ENCODE results near the gene NLGN1.

GRCh38 chr3:173747427-173747826 lies 349.9 kb downstream of the NLGN1 start:
- TF ChIP-seq SP1 (IDR thresholded peaks at IDR 0.05; ENCODE audit: low read depth, low read length), result no peak
- no peak for TF ChIP-seq CTCF (IDR thresholded peaks at IDR 0.05; ENCODE audit: control extremely low read depth in 1 of 3, insufficient read depth in 1 of 3, low read depth in 1 of 3, low read length in 3 of 3)
- no peak for TF ChIP-seq CHD1 (IDR thresholded peaks at IDR 0.05; ENCODE audit: low read depth, low read length)
- no peak for TF ChIP-seq RBBP5 (IDR thresholded peaks at IDR 0.05; ENCODE audit: borderline replicate concordance, low read depth, low read length)
- TF ChIP-seq MAX (IDR thresholded peaks at IDR 0.05), result no peak
- TF ChIP-seq RAD21 (IDR thresholded peaks at IDR 0.05 in 1 of 2, conservative IDR thresholded peaks at IDR 0.05 in 1 of 2; ENCODE audit: low read depth in 2 of 2, low read length in 2 of 2), result no peak
- no peak for TF ChIP-seq SUZ12 (IDR thresholded peaks at IDR 0.05; ENCODE audit: low read length)
- no peak for TF ChIP-seq POLR2AphosphoS5 (IDR thresholded peaks at IDR 0.05; ENCODE audit: low read depth, low read length)
- no peak for TF ChIP-seq KDM1A (IDR thresholded peaks at IDR 0.05; ENCODE audit: borderline replicate concordance, low read length)
- no peak for TF ChIP-seq YY1 (IDR thresholded peaks at IDR 0.05; ENCODE audit: low read depth, low read length)
